ENCODE measurements around the gene MRPL37.

MRPL37 gene

GRCh38 chr1:54266195-54266594, 66.2 kb downstream of the MRPL37 start:
- no peak for DNase-seq

GRCh38 chr1:54266908-54267307, 66.9 kb downstream of the MRPL37 start:
- no peak for DNase-seq
